Activated CD4-positive, alpha-beta T cell treated with anti-CD3 and anti-CD28 coated beads, Interleukin-2, amount 50 U/mL, for 4 hours (primary cell): ENCODE results near the gene ZNF500.
"Not testable (repeated sequence)": the region's sequence is repeated elsewhere in the genome, so short reads cannot be mapped to it uniquely, and the experiment has no call there.

ENCODE experiments used
- DNase-seq, 2 experiments: peaks; one replicate each; pipeline ENCODE4 v3.0.0-alpha.2; 2020

The ZNF500 gene

DNA sequence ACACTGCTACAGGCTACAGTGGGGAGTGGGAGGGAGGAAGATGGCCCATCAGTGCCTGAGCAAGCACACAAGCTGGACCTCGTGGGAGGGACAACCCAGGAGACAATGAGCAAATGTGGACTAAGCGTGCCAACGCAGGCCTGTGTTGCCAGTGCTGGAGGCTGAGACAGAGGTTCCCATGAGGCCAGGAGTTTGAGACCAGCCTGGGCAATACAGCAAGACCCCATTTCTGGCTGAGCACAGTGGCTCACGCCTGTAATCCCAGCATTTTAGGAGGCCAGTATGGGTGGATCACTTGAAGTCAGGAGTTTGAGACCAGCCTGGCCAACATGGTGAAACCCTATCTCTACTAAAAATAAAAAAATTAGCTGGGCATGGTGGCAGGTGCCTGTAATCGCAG is 28.6 kb downstream of the ZNF500 start:
- not testable (repeated sequence) for DNase-seq

DNA sequence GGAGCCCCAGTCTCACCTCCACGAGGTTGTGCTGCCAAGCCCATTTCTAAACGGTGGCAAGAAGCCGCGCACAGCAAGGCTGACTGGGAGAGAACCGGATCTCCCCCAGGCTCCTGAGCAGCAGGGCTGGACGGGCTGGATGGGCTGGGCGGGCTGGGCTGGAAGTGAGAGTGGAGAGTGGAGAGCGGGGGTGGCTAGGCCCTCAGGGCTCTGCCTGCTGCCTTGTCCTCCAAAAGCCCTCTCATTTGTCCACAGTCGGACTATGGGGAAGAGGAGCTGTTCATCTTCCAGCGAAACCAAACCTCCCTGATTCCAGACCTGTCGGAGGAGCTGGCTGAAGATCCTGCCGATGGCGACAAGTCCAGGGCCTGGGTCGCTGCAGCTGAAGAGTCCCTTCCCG is 29.4 kb downstream of the ZNF500 start:
- DNase-seq = no peak

DNA sequence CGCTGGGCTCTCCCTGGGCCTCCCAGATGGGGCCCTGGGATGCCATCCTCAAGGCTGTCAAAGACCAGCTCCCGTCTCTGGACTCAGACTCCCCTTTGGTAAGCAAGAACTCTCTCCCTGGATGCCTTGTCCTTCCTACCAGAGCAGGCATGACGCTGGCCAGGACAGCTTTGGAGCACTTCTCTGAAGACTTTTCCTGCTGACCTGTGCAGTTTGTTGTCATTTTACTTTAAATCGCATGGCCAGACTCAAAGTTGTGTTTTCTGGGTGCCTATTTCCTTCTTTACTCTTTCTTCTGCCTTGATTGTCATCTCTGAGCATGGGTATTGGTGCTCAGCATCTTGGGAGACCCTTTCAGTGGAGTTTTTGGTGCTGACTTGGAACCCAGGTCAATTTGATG is 30.4 kb downstream of the ZNF500 start:
- DNase-seq = no peak

DNA sequence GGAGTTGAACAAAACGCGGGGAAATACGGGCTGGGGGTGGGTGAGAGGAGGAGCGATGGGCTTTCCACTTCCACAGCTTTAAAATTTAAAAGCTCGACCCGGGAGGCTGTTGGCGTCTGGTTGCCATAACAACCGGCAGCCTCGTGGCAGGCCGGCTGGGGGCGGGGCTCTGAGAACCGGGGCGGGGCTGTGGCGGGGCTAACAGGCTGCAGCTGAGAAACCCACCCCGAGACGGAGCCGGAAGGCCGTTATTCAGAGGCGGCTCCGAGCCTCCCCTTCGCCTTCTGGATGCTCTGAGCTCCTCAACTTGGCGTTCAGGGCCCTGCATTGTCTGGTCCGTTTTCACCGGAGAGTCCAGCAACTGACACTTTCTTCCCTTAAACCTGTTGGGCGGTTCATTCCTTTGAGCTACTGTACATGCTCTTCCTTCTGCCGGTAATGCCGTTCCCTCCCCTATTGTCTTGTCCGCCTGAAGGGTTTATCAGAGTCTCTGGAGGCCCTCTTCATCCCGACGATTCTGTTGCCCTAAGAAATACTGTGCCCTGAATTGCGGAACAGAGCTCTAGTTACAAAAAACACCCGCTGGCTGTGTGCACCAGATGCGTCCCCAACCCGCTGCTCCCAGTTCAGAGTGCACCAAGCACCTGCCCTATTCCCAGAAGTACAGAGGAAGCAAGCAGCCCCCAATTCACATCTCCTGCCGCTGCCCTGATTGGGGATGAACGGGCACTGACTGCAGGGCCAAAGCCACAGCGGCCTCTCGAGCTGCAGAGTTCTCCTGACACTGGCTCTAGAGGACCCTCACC is 32.0 kb downstream of the ZNF500 start:
- DNase-seq = peak; percentile 92 to 96

GRCh38 chr16:4734063-4734729 is 32.8 kb downstream of the ZNF500 start, which contains the start of the genes ANKS3 and DNAAF8:
Gene ANKS3 (minus strand): TSS chr16:4734271. CDS start chr16:4730149, 4,122 bp downstream.
Gene DNAAF8 (plus strand): TSS chr16:4734537. CDS start chr16:4736515, 1,978 bp downstream.
- DNase-seq = peak; percentile 65

DNA sequence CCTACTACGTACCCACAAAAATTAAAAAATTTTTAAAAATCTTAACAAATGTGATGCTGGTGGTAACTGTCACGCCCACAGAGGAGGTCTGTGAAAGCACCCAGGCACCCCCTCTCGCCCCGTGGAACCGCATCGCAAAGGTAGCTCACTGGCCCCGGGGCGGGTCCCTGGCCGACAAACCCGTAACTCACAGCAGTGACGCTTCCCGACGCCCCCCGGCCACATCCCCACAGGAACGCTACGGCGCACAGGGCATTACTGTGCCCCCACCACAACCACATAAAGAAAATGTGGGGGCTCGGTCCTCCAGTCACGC is 33.3 kb downstream of the ZNF500 start:
- DNase-seq = peak; percentile 7 to 14

GRCh38 chr16:4733211-4733742 is 33.7 kb downstream of the ZNF500 start:
- DNase-seq = no peak

GRCh38 chr16:4729876-4730275 is 37.1 kb downstream of the ZNF500 start:
- no peak for DNase-seq

GRCh38 chr16:4728676-4729075 is 38.3 kb downstream of the ZNF500 start:
- no peak for DNase-seq

GRCh38 chr16:4726616-4727015 is 40.3 kb downstream of the ZNF500 start:
- DNase-seq = no peak

GRCh38 chr16:4724661-4725270 is 42.2 kb downstream of the ZNF500 start:
- DNase-seq = no peak

DNA sequence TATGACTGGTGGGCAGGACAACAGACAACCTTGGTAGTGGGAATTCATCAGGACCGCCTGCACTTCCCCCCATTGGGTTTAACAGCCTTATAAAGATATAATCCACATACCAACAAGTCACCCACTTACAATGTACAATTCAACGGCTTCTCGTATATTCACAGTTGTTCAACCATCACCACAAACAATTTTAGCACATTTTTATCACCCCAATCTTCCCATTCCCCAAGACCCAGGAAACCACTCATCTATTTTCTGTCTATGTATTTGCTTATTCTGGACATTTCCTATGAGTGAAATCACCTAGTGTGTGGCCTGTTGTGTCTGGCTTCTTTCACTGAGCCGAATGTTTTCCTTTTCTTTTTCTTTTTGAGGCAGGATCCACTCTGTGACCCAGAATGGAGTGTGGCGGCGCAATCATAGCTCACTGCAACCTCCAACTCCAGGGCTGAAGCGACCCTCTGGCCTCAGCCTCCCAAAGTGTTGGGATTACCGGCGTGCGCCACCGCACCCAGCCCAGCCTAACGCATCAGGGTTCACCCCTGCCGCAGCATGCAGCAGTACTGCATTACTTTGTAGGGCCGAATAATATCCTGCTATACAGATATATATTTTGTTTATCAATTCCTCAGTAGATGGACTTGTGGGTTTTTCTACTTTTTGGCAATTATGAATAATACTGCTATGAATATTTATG is 43.7 kb downstream of the ZNF500 start:
- no peak for DNase-seq

DNA sequence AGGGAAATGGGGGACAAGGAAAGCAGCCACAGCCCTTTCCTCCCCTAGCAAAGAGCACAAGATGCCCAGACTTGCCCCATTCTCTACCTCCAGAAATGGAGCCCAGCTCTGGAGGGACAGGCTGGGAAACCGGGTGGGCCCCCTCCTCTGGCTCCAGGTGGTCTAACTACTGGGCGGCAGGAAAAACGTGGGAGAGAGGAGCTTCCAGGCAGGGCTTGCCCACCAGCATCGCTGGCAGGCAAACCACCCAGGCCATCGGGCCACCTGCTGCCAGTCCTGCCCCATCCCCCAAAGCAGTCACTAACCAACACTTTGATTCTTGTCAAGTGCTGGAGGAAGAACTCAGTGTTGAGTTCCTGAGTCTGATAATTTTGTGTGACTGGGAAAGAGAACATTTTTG is 48.5 kb downstream of the ZNF500 start:
- DNase-seq = no peak

DNA sequence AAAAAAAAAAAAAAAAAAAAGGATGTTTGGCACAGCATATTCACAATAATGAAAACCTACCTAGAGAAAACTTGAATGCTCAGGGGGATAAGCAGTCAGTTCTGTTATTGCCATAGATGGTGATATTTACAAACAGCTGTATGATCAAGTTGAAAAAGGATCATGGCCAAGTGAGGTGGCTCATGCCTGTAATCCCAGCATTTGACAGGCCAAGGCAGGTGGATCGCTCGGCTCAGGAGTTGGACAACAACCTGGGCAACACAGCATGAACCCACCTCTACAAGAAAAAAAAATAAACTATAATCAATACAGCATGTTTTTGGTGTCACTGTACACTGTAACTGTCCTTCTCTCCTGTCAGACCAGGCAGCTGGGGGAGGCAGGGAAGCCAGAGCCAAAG is 52.0 kb downstream of the ZNF500 start:
- DNase-seq = no peak

DNA sequence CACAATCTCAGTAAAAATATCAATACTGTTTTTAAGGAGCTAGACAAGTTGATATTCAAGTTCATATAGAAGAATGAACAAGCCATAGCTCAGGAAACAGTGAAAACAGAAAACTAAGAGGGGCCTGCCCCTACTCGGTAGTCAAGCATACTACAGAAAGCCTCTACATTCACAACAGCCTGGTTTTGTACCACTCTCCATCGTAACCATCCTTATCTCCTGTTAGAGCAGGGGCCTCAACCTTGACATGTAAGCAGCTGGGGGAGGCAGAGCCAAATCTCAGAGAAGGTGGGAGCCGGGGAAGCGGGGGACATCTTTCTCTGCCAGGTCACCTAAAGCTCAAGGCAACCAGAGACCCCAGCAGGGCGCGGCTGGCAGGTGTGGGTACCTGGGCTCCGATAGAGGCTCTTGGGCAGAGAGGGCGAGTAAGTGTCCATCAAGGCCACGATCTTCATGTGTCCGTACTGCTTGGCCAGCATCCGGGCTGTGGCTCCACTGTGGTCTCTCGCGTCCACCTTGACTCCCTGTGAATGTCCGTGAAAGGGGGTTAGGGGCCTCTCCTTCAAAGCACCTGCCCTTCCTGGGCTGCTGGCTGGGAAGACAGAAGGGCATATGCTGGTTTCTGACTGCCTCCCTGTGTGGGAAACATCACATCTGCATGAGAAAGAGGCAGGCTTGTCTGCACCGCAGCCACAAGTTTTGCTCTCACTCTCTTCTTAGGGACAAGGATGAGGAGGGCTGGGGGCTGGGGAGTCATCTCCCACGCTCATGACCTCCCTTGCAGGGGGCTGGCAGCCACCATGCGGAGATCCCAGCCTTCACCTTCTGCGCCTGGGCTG is 53.1 kb downstream of the ZNF500 start:
- no peak for DNase-seq

GRCh38 chr16:4709481-4709880 is 57.5 kb downstream of the ZNF500 start:
- no peak for DNase-seq

DNA sequence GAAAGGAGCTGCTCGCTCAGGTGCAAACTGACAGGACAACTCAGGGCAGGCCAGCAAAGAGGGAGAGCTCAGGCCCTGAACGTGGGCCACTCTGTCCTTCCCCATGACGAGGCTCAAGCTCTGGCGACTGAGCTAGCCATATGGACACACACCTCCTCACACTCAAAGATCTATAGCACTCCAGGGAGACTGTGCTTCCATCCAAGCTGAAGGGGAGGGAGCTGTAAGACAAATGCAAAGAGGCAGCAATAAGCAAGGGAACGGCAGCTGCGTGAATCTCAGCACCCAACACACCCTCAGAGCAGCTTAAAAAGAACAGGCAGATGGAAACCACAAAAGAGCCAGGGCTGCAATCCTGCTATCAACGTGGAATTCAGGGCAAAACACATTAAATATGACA is 60.1 kb downstream of the ZNF500 start:
- DNase-seq = no peak

DNA sequence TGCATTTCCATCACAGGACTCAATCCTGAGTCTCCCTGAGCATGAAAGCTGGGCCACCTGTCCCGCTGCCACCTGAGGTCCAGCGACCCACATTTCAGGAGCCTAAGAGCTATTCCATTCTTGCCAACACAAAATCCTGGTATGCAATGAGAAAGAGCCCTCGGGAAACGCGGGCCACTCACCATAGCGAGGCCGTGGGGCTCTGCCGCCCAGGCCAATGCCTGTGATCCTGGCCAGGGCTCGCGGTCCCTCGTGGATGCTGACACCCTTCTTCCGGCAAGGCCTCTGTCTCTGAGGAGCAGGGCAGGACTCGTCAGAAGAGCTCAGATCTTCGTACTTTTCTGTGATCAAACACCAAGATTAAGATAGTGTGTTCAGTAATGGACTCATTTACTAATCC is 62.0 kb downstream of the ZNF500 start:
- DNase-seq = no peak

- DNase-seq = no peak
Observed at GRCh38 chr16:4704491-4704890, 62.5 kb downstream of the ZNF500 start.

DNA sequence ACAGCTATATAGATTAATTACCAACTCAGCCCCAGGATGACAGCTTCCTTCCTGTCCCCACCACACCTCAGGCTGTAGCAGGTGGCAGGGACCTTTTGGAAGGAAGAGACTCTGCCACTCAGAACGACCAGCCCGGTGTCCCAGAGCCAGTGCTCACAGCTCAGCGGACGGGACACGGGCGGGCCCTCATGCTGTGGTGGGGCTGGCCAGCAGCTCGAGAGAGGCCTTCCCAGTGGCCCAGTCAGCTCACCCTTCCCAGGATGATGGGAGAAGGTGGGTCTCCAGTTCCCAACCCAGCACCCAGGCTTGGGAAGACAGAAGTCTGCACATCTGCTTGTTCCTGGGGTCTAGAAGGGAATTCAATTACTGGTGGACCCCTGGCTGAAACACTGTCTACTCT is 63.1 kb downstream of the ZNF500 start:
- no peak for DNase-seq

GRCh38 chr16:4702466-4702808 is 64.5 kb downstream of the ZNF500 start:
- no peak for DNase-seq

- no peak for DNase-seq
Observed at GRCh38 chr16:4701791-4702465, 65.0 kb downstream of the ZNF500 start.
